HL-60/S4 treated with phorbol 12-myristate 13-acetate at 8.2 ng/mL for 4 days and 3 days (cell line): Measurements from ENCODE around the gene ADGRG3.

Experiments
- in situ Hi-C: fragments of 300-500 bp; cut with MboI; formaldehyde crosslinking; loops from 2 replicates; pipeline ENCODE4 v1.15.0; 2022; ENCODE audit warnings: low sequenced_read_pairs

ADGRG3 gene

GRCh38 chr16:57630407-57630797, 37.7 kb upstream of the ADGRG3 start:
- in situ Hi-C loops = no loop called here

GRCh38 chr16:57630931-57631845, 36.9 kb upstream of the ADGRG3 start:
- in situ Hi-C loops = no loop called here

GRCh38 chr16:57632568-57632967, 35.5 kb upstream of the ADGRG3 start:
- in situ Hi-C loops = no loop called here

GRCh38 chr16:57633383-57634064, 34.6 kb upstream of the ADGRG3 start:
- in situ Hi-C loops = no loop called here

GRCh38 chr16:57634171-57634570, 33.9 kb upstream of the ADGRG3 start:
- in situ Hi-C loops = no loop called here

- in situ Hi-C loops = no loop called here
Observed at GRCh38 chr16:57635266-57636097, 32.6 kb upstream of the ADGRG3 start.

- in situ Hi-C loops = no loop called here
Observed at GRCh38 chr16:57636184-57636583, 31.9 kb upstream of the ADGRG3 start.

- in situ Hi-C loops = no loop called here
Observed at GRCh38 chr16:57637020-57637419, 31.1 kb upstream of the ADGRG3 start.

GRCh38 chr16:57637424-57637823, 30.7 kb upstream of the ADGRG3 start:
- in situ Hi-C loops = no loop called here

- in situ Hi-C loops = no loop called here
Observed at GRCh38 chr16:57637965-57638364, 30.1 kb upstream of the ADGRG3 start.

- in situ Hi-C loops = no loop called here
Observed at GRCh38 chr16:57638381-57638780, 29.7 kb upstream of the ADGRG3 start.

- in situ Hi-C loops = no loop called here
Observed at GRCh38 chr16:57639172-57639887, 28.8 kb upstream of the ADGRG3 start.

GRCh38 chr16:57640185-57640584, 27.9 kb upstream of the ADGRG3 start:
- in situ Hi-C loops = no loop called here

- in situ Hi-C loops = no loop called here
Observed at GRCh38 chr16:57640612-57641011, 27.5 kb upstream of the ADGRG3 start.

GRCh38 chr16:57642160-57643135, 25.7 kb upstream of the ADGRG3 start:
- in situ Hi-C loops = no loop called here

GRCh38 chr16:57643147-57643874, 24.8 kb upstream of the ADGRG3 start:
- in situ Hi-C loops = no loop called here

GRCh38 chr16:57643910-57644309, 24.2 kb upstream of the ADGRG3 start:
- in situ Hi-C loops = no loop called here

- in situ Hi-C loops = no loop called here
Observed at GRCh38 chr16:57644383-57645014, 23.6 kb upstream of the ADGRG3 start.
